ENCODE measurements around the gene HRH3.

Gene HRH3

DNA sequence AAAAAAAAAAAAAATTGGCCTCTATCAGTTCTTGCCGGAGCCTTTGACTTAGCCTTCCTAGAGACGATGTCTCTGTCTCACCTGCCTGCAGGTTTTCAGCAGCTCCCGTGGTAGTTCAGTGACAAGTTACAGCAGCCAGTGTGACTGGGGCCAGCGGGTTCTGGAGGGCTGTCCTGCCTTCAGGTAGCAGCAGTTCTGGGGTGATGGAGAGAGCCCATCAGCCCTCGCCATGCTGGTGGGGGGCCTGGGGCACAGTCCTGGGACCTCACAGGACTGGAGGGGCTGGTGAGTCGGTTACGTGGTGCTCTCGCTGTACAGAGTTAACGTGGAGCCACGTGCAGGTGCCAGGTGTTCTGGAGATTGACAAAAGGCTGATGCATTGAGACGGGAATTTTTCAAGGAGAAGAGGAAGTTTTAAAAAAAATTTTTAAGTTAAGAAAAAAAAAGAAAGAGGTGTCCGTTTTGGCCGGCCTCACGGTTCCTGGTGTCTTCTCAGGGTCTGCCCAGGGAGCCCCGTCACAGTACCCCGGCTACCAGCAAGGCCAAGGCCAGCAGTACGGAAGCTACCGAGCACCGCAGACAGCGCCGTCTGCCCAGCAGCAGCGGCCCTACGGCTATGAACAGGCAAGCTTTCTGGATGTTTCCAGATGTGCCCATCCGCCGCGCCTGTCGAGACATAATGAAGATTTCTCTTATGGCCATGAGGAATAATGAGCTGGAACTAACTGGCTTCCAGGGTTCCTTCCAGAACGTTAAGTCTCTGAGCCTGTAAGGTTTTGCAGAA is 45.9 kb downstream of the HRH3 start:
- DNase-seq, result no peak

DNA sequence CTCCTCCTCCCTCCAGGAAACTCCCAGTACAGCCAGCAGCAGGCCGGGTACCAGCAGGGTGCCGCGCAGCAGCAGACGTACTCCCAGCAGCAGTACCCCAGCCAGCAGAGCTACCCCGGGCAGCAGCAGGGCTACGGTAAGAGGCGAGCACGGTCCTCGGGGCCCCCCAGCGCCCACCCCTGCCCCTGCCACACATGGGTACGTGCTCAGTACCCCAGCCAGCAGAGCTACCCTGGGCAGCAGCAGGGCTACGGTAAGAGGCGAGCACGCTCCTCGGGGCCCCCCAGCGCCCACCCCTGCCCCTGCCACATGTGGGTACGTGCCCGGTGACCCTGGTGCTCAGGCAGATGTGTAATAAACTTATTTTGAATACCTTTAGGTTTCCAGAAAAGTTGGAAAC is 47.4 kb downstream of the HRH3 start:
- DNase-seq, result no peak

DNA sequence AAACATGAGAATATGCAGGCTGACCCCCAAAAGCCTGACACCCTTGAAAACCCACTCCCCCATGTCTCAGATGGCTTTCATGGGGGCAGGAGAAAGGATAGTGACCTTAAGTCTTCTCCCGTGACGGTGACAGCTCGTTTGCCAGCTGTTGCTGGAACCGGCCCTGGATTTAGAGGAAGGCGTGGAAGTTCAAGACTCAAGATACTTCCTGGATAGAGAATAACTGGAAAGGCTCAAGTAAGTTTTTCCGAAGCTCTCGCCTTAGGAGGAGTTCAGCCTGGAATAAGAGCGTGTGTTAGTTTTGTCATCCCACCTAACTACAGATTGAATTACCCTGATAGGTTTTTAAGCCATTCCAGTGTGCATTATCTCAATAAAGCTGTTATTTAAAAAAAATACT is 48.8 kb downstream of the HRH3 start:
- DNase-seq, result no peak

DNA sequence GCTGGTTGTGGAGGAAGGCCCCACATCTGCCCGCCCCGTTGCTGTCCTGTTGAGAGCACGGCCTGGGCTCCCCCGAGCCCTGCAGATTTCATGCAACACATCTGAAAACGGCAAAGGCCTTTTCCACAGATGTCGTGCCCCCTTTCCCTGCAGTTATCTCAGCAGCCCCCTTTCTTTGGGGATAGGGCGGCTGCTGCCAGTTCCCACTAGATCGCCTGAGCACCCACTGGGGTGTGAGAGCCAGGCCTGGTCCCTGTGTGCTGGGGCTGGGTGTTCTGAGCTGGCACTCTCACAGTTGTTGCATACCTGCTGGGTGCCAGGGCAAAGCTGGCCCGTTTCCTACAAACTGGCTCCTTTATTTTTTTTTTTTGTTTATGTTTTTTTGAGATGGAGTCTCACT is 49.5 kb downstream of the HRH3 start:
- no peak for DNase-seq

DNA sequence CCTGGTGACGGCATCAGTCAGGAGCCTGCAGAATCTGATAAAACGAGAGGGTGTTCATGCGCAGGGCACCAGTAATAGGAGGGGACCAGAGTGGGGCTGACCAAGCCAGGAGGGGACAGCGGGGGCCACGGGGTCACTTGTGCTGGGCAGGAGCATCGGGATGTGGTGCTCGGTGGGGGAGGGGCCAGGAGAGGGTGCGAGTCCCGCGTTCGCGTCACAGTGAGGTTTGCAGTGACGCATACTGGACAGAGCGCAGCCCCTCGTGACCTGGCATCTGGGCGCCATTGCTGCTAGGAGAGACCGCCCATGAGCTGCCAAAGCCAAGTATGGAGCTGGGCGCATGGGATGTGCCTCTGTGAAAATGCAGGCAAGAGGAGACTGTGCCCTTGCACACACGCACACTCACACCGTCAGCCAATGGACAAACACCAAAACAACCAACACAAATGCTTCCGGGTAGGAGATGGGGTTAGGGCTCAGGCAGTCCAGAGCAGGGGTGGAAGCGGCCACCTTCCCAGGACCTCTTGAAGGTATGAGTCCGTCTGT is 51.1 kb downstream of the HRH3 start:
- no peak for DNase-seq

DNA sequence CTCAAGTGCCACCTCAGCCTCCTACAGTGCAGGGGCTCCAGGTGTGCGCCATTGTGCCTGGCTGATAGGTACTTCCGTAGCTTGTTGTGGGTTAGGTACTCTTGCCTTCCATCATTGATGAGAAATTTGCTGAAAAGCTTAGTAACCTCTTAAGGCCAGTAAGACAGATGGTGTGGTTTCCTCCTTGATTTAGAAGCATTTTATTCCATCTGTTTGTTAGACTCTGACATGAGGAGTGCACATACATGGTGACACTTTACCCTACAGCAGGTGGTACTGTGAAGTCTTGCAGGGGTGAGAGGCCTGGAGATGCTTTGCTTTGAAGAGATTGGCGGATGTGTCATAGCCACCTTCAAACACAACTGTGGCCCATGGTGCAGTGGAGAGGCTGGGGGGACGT is 52.0 kb downstream of the HRH3 start:
- no peak for DNase-seq

DNA sequence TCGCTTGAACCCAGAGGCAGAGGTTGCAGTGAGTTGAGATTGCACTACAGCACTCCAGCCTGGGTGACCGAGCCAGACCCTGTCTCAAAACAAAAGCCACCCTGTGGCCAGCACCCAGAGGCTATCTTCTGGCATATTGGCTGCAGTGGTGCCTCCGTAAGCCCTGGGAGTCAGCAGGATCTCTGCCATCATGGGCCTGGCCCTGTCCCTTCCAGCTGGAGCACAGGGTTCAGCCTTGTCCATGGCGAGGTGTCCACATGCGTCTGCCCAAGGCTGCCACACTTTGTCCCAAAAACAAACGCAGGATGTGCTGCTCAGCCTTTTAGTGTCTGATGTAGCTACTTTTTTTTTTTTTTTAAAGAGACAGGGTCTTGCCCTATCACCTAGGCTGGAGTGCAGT is 52.6 kb downstream of the HRH3 start:
- no peak for DNase-seq

DNA sequence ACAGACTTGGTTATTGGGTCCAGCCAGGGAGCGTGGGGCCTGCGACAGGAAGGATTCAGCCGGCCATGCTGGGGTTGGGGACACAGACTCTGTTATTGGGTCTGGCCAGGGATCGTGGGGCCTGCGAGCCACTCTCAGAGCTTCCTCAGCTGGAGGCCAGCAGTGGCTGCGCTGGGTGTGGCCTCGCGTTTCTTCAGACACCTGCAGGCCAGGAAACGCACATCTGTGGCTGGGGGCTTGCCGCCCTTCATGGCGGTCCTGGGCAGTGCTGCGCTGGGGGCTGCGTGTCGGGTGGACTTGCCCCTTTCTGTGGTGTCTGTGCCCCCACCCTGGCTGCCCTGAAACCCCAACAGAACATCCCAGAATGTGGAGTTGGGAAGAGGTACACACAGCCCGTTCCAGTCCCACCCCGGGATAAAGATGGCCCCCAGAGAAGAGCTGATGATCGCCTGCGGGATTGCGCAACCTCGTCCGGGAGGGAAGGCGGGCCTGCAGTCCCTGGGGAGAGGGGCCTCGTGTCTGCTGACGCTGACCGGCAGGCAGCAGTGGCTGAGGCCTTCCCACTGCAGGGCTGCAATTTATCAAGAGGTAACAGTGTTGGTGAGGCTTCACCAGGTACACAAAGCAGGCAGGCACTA is 54.2 kb downstream of the HRH3 start:
- no peak for DNase-seq

Data from central memory CD4-positive, alpha-beta T cell (primary cell).